Heart left ventricle (tissue), 13 donors: ENCODE measurements around the gene ACAN.

ENCODE experiments used
- POLR2A ChIP-seq, 2 donors: fragments of 450-650 bp; IDR thresholded peaks; one replicate each; pipeline ENCODE4 v1.6.1; 2017; ENCODE audit warnings: antibody characterized with exemption in 2 of 2, mild to moderate bottlenecking in 2 of 2, moderate library complexity in 2 of 2
- TF ChIP-seq, protein P1 (sequence below), 12 donors: fragments of 200-600 bp; sonication (generic) in 4 of 12; IDR thresholded peaks; one replicate each; pipeline versions ENCODE4 v1.5.0 to v1.8.0; 2018 to 2022; ENCODE audit warnings: antibody characterized with exemption in 12 of 12, mild to moderate bottlenecking in 5 of 12
- donor health status: ischemic (EF 13 %, LVEDD 7.1; RV severe dilation, severe dysfunction).
- donor health status: DM: no; HTN: yes; CAD: no.
- donor health status: DM: no; HTN: no; CAD: no.
- donor health status: ischemic (EF 25% LVEDD 6.9; RV normal size, moderate dysfunction).
- donor health status: ischemic (EF 25% LVEDD 5.7; RV mildly dilated, moderate dysfunction).
- donor health status: ischemic (EF 35%, LVEDD 5.7; RV mildly dilated, moderate dysfunction).
- donor health status: nonischemic (EF 11% LVEDD 7.7; RV severe dilation, severe dysfunction).
- donor health status: DM: yes; HTN: yes; CAD: no.
- donor health status: PGD.
- donor health status: ischemic (EF 29% LVEDD 5.4; RV normal size, mild dysfunction).
- donor health status: nonischemic (EF 23%, LVEDD 6.1; RV moderate dilation, normal function).

GRCh38 chr15:88898736-88899135 lies 95.5 kb downstream of the ACAN start:
- TF ChIP-seq POLR2A (IDR thresholded peaks at IDR 0.05) = no peak
- TF ChIP-seq, protein P1, sequence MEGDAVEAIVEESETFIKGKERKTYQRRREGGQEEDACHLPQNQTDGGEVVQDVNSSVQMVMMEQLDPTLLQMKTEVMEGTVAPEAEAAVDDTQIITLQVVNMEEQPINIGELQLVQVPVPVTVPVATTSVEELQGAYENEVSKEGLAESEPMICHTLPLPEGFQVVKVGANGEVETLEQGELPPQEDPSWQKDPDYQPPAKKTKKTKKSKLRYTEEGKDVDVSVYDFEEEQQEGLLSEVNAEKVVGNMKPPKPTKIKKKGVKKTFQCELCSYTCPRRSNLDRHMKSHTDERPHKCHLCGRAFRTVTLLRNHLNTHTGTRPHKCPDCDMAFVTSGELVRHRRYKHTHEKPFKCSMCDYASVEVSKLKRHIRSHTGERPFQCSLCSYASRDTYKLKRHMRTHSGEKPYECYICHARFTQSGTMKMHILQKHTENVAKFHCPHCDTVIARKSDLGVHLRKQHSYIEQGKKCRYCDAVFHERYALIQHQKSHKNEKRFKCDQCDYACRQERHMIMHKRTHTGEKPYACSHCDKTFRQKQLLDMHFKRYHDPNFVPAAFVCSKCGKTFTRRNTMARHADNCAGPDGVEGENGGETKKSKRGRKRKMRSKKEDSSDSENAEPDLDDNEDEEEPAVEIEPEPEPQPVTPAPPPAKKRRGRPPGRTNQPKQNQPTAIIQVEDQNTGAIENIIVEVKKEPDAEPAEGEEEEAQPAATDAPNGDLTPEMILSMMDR (IDR thresholded peaks at IDR 0.05) = no peak
